ENCODE results near the gene RNGTT. TPM values are rescaled to one million over a fixed set of nuclear protein-coding genes. Genes with fewer than 3 reads are reported as not detected.
"Not testable (repeated sequence)": the region's sequence is repeated elsewhere in the genome, so short reads cannot be mapped to it uniquely, and the experiment has no call there.

RNGTT gene
- total RNA-seq, 1 experiment from 2014 or later: 19.4 TPM

- CTCF ChIA-PET: no interaction called here
- Mint-ChIP-seq H3K4me1 (ENCODE audit: low read depth, unreplicated experiment) (peaks cover 38% of the 10 kb centered on the region), H3K9me3 (ENCODE audit: low read depth, unreplicated experiment) (no peaks in the 10 kb centered on the region), H3K27ac (ENCODE audit: unreplicated experiment) (no peak overlapping the region), H3K4me3 (ENCODE audit: low read depth, unreplicated experiment) (no peak overlapping the region), H3K27me3 (ENCODE audit: unreplicated experiment) (no peaks in the 10 kb centered on the region), H3K36me3 (ENCODE audit: insufficient read depth, unreplicated experiment) (peaks cover 8% of the 10 kb centered on the region)
- TF ChIP-seq CTCF (IDR thresholded peaks at IDR 0.05; ENCODE audit: unreplicated experiment): no peak
- no peak for DNase-seq
- BruUV-seq (replicated peaks): no TSS peak
- intact Hi-C loops (cut with micrococcal nuclease; ENCODE audit: unreplicated experiment): no loop called here
Observed at GRCh38 chr6:88913471-88913870, 49.9 kb downstream of the RNGTT start.

GRCh38 chr6:88910922-88911778 is 52.3 kb downstream of the RNGTT start:
- BruUV-seq (replicated peaks): no TSS peak
- H3K27ac Mint-ChIP-seq (ENCODE audit: unreplicated experiment): no peak overlapping the region
- intact Hi-C loops (cut with micrococcal nuclease; ENCODE audit: unreplicated experiment): no loop called here

GRCh38 chr6:88908598-88909548 is 54.5 kb downstream of the RNGTT start:
- Mint-ChIP-seq H3K27me3 (ENCODE audit: unreplicated experiment) (no peaks in the 10 kb centered on the region), H3K4me1 (ENCODE audit: low read depth, unreplicated experiment) (peaks cover 26% of the 10 kb centered on the region), H3K4me3 (ENCODE audit: low read depth, unreplicated experiment) (no peak overlapping the region), H3K9me3 (ENCODE audit: low read depth, unreplicated experiment) (no peaks in the 10 kb centered on the region), H3K27ac (ENCODE audit: unreplicated experiment) (no peak overlapping the region), H3K36me3 (ENCODE audit: insufficient read depth, unreplicated experiment) (peaks cover 15% of the 10 kb centered on the region)
- intact Hi-C loops (cut with micrococcal nuclease; ENCODE audit: unreplicated experiment): no loop called here
- CTCF ChIA-PET: interaction anchor here (0.5 kb wide), 1 partner anchor 902 kb away, joined by 7 read pairs; no protein-coding TSS in a partner anchor
- no peak for TF ChIP-seq CTCF (IDR thresholded peaks at IDR 0.05; ENCODE audit: unreplicated experiment)
- no TSS peak for BruUV-seq (replicated peaks)
- DNase-seq: no peak

More at GRCh38 chr6:88910922-88911778, 52.3 kb downstream of the RNGTT start:
- peaks cover 8% of the 10 kb centered on the region for H3K36me3 Mint-ChIP-seq (ENCODE audit: insufficient read depth, unreplicated experiment)
- TF ChIP-seq CTCF (IDR thresholded peaks at IDR 0.05; ENCODE audit: unreplicated experiment): no peak
- H3K4me1 Mint-ChIP-seq (ENCODE audit: low read depth, unreplicated experiment): peaks cover 27% of the 10 kb centered on the region
- H3K9me3 Mint-ChIP-seq (ENCODE audit: low read depth, unreplicated experiment): no peaks in the 10 kb centered on the region
- CTCF ChIA-PET: no interaction called here
- H3K27me3 Mint-ChIP-seq (ENCODE audit: unreplicated experiment): no peaks in the 10 kb centered on the region
- H3K4me3 Mint-ChIP-seq (ENCODE audit: low read depth, unreplicated experiment): no peak overlapping the region
- no peak for DNase-seq

- H3K27me3 Mint-ChIP-seq (ENCODE audit: unreplicated experiment); H3K9me3 Mint-ChIP-seq (ENCODE audit: low read depth, unreplicated experiment); H3K27ac Mint-ChIP-seq (ENCODE audit: unreplicated experiment); intact Hi-C loops (cut with micrococcal nuclease; ENCODE audit: unreplicated experiment); DNase-seq; BruUV-seq (replicated peaks); CTCF ChIA-PET; H3K4me3 Mint-ChIP-seq (ENCODE audit: low read depth, unreplicated experiment): not testable (repeated sequence)
- H3K4me1 Mint-ChIP-seq (ENCODE audit: low read depth, unreplicated experiment): peaks cover 18% of the 10 kb centered on the region
- peaks cover 15% of the 10 kb centered on the region for H3K36me3 Mint-ChIP-seq (ENCODE audit: insufficient read depth, unreplicated experiment)
Observed at GRCh38 chr6:88907148-88907547, 56.3 kb downstream of the RNGTT start.
